BJ (cell line): ENCODE data around the gene ARSG. TPM values are rescaled to one million over a fixed set of nuclear protein-coding genes. Genes with fewer than 3 reads are reported as not detected.

Experiments used
- CTCF ChIA-PET: fragments of 350-600 bp; formaldehyde crosslinking; extraction: SDS; loops from one replicate; lab custom pipeline; 2021; ENCODE audit warnings: antibody characterized with exemption, inconsistent platforms; lab: Yijun Ruan, JAX
- POLR2A ChIA-PET: fragments of 300-600 bp; sonication (Branson Sonifier 250); formaldehyde crosslinking; extraction: SDS; loops from one replicate; lab custom pipeline; 2021; ENCODE audit warnings: antibody characterized with exemption; lab: Charles Lee
- DNase-seq: peaks from one replicate; pipeline ENCODE4 v3.0.0-alpha.2; 2011; ENCODE audit warnings: low read depth
- H3K27me3 ChIP-seq: 2 replicates; pipeline ENCODE4 v1.6.0; 2011; ENCODE audit warnings: low read length; ENCODE audit not compliant: control insufficient read depth, insufficient read depth
- H3K36me3 ChIP-seq: 2 replicates; pipeline ENCODE4 v1.5.1; 2011; ENCODE audit warnings: low read length; ENCODE audit not compliant: control insufficient read depth, insufficient read depth
- H3K4me3 ChIP-seq: 2 replicates; pipeline ENCODE4 v1.5.1; 2011; ENCODE audit warnings: low read depth, mild to moderate bottlenecking, control low read depth, low read length
- CTCF ChIP-seq: IDR thresholded peaks from 2 replicates; pipeline ENCODE4 v1.5.1; 2011; ENCODE audit warnings: low read depth, mild to moderate bottlenecking, control low read depth, inconsistent platforms, low read length, moderate library complexity; ENCODE audit not compliant: insufficient read depth
- polyA plus RNA-seq: library from polyadenylated mRNA; depleted of rRNA; stranded (reverse); fragments of >200 nt; gene quantifications from 2 replicates; pipeline ENCODE4 v1.2.3, GENCODE V29; 2011

Gene ARSG
- polyA plus RNA-seq, 1 experiment, result 3.6 TPM

- Histone ChIP-seq H3K4me3 (peak overlapping the region; percentile 84), H3K36me3 (peaks cover 1% of the 10 kb centered on the region), H3K27me3 (0 out of 2 replicates have a peak, but pooled peaks cover 2% of the 10 kb centered on the region)
- DNase-seq, result peak; percentile 55
- TF ChIP-seq CTCF, result no peak
- CTCF ChIA-PET, result interaction anchor here (0.6 to 1.5 kb wide), 9 partner anchors 9 to 283 kb away, joined by 3 to 8 read pairs (median 4); no protein-coding TSS in a partner anchor
- POLR2A ChIA-PET, result interaction anchor here (0.6 kb wide), 1 partner anchor 1835 kb away, joined by 3 read pairs; no protein-coding TSS in a partner anchor
These were observed 164.6 kb downstream of the ARSG start for GRCh38 chr17:68455901-68456338.

- H3K36me3 ChIP-seq, result peaks cover 1% of the 10 kb centered on the region
- 0 out of 2 replicates have a peak, but pooled peaks cover 2% of the 10 kb centered on the region for H3K27me3 ChIP-seq
- no peak for TF ChIP-seq CTCF
- POLR2A ChIA-PET, result interaction anchor here (0.6 kb wide), 1 partner anchor 1836 kb away, joined by 3 read pairs; no protein-coding TSS in a partner anchor
- CTCF ChIA-PET, result interaction anchor here (1.0 to 2.4 kb wide), 8 partner anchors 10 to 58 kb away, joined by 3 to 13 read pairs (median 5); no protein-coding TSS in a partner anchor
- peak overlapping the region; percentile 84 for H3K4me3 ChIP-seq
- peak; percentile 43 for DNase-seq
These were observed 165.3 kb downstream of the ARSG start for GRCh38 chr17:68456339-68457167.

GRCh38 chr17:68457168-68457538 is 165.9 kb downstream of the ARSG start, which contains the start of gene WIPI1:
Gene WIPI1 (minus strand): TSS chr17:68457496. CDS start chr17:68457421, 75 bp downstream.
- no peak for TF ChIP-seq CTCF
- CTCF ChIA-PET, result interaction anchor here (1.6 to 2.4 kb wide), 4 partner anchors 10 to 193 kb away, joined by 5 to 13 read pairs (median 10); no protein-coding TSS in a partner anchor
- Histone ChIP-seq H3K36me3 (peaks cover 1% of the 10 kb centered on the region; the same call in 1 of the 2 replicates), H3K27me3 (0 out of 2 replicates have a peak, but pooled peaks cover 2% of the 10 kb centered on the region), H3K4me3 (peak within 1 kb of the TSS; percentile 84)
- POLR2A ChIA-PET, result interaction anchor here (0.9 kb wide), 1 partner anchor 55 kb away, joined by 3 read pairs; the partner anchor contains the start of gene PRKAR1A
- no peak for DNase-seq

GRCh38 chr17:68457539-68458259 is 166.4 kb downstream of the ARSG start:
- ChIA-PET POLR2A (interaction anchor here (0.5 to 0.9 kb wide), 2 partner anchors 10 to 55 kb away, joined by 3 to 4 read pairs; partner anchors contain the start of gene PRKAR1A), CTCF (interaction anchor here (0.6 to 2.4 kb wide), 7 partner anchors 9 to 285 kb away, joined by 3 to 13 read pairs (median 9); no protein-coding TSS in a partner anchor)
- H3K36me3 ChIP-seq, result peaks cover under 1% of the 10 kb centered on the region; the same call in 1 of the 2 replicates
- 0 out of 2 replicates have a peak, but pooled peaks cover 2% of the 10 kb centered on the region for H3K27me3 ChIP-seq
- H3K4me3 ChIP-seq, result peak overlapping the region; percentile 55
- DNase-seq, result peak; percentile 84
- 0 out of 2 replicates have a peak, but pooled peaks have one; percentile 5 for TF ChIP-seq CTCF
